DMS 273 (cell line): Measurements from ENCODE around the gene PRB3.
A peak's percentile ranks its signal among the peaks of the same experiment; 100 is the strongest.

Source experiments
- DNase-seq: peaks from one replicate; lab custom pipeline; 2025; ENCODE audit not compliant: unreplicated experiment; lab: John Stamatoyannopoulos, UW

PRB3 gene

GRCh38 chr12:11269607-11270006 is at the start of gene PRB3:
Gene PRB3 (minus strand): TSS chr12:11269707. CDS start chr12:11269669, 38 bp downstream.
- DNase-seq = no peak

GRCh38 chr12:11310336-11310735 is 40.8 kb upstream of the PRB3 start, which contains the start of gene PRB4:
Gene PRB4 (minus strand): TSS chr12:11310436. CDS start chr12:11310398, 38 bp downstream.
- DNase-seq = no peak

- no peak for DNase-seq
Observed at GRCh38 chr12:11307143-11307542, 37.6 kb upstream of the PRB3 start.

- DNase-seq = no peak
Observed at GRCh38 chr12:11273449-11273848, 3.9 kb upstream of the PRB3 start.

- DNase-seq = no peak
Observed at GRCh38 chr12:11264501-11264900, 5.0 kb downstream of the PRB3 start.

GRCh38 chr12:11246489-11246888 is 23.0 kb downstream of the PRB3 start:
- no peak for DNase-seq

GRCh38 chr12:11242656-11243055 is 26.9 kb downstream of the PRB3 start:
- no peak for DNase-seq

- DNase-seq = no peak
Observed at GRCh38 chr12:11240348-11240930, 29.1 kb downstream of the PRB3 start.

- no peak for DNase-seq
Observed at GRCh38 chr12:11238275-11238674, 31.2 kb downstream of the PRB3 start.

- no peak for DNase-seq
Observed at GRCh38 chr12:11233532-11233931, 36.0 kb downstream of the PRB3 start.

- DNase-seq = peak; percentile 62
Observed at GRCh38 chr12:11228296-11228879, 41.1 kb downstream of the PRB3 start.

GRCh38 chr12:11227373-11227772 is 42.1 kb downstream of the PRB3 start:
- DNase-seq = no peak
